Measurements from ENCODE around the gene COX4I1. TPM values are rescaled to one million over a fixed set of nuclear protein-coding genes. Genes with fewer than 3 reads are reported as not detected.

COX4I1 gene
- total and polyA plus RNA-seq, 2 of the 8 experiments (the other 6 are each of a cell fraction or from before 2014, with no cell fraction given), result 507 to 707 TPM

GRCh38 chr16:85820604-85821372, 21.3 kb downstream of the COX4I1 start (continued):
- TF ChIP-seq CHD7 (IDR thresholded peaks at IDR 0.05; ENCODE audit: insufficient replicate concordance, low read length), result no peak
- TF ChIP-seq CEBPB (IDR thresholded peaks at IDR 0.05; ENCODE audit: low read depth, low read length), result no peak
- TF ChIP-seq ZNF274 (IDR thresholded peaks at IDR 0.05; ENCODE audit: borderline replicate concordance, extremely low read depth, low read length), result no peak
- no peak for TF ChIP-seq KDM4A (IDR thresholded peaks at IDR 0.05; ENCODE audit: low read depth, low read length, severe bottlenecking)
